HG03354 (cell line): ENCODE results near the gene KRT81.
"Not testable (repeated sequence)": the region's sequence is repeated elsewhere in the genome, so short reads cannot be mapped to it uniquely, and the experiment has no call there.

ENCODE experiments used
- ATAC-seq: cut with Tn5 transposase; IDR thresholded peaks from one replicate; pipeline ENCODE4 v1.9.1; 2021; ENCODE audit warnings: mild to moderate bottlenecking; ENCODE audit not compliant: unreplicated experiment, poor library complexity, severe bottlenecking

The KRT81 gene

GRCh38 chr12:52257074-52257551 is 34.2 kb downstream of the KRT81 start:
- no peak for ATAC-seq

- ATAC-seq: no peak
Measured at GRCh38 chr12:52256584-52256935, 34.8 kb downstream of the KRT81 start.

- no peak for ATAC-seq
Measured at GRCh38 chr12:52255926-52256583, 35.3 kb downstream of the KRT81 start.

- ATAC-seq: no peak
Measured at GRCh38 chr12:52254965-52255751, 36.2 kb downstream of the KRT81 start.

- ATAC-seq: no peak
Measured at GRCh38 chr12:52254180-52254964, 37.0 kb downstream of the KRT81 start.

- no peak for ATAC-seq
Measured at GRCh38 chr12:52253391-52254179, 37.7 kb downstream of the KRT81 start.

- no peak for ATAC-seq
Measured at GRCh38 chr12:52252728-52253343, 38.5 kb downstream of the KRT81 start.

GRCh38 chr12:52252175-52252615 is 39.1 kb downstream of the KRT81 start:
- not testable (repeated sequence) for ATAC-seq

- ATAC-seq: no peak
Measured at GRCh38 chr12:52251367-52252051, 39.8 kb downstream of the KRT81 start.

GRCh38 chr12:52250048-52250990 is 41.0 kb downstream of the KRT81 start:
- ATAC-seq: no peak

GRCh38 chr12:52249511-52250047 is 41.8 kb downstream of the KRT81 start:
- ATAC-seq: no peak

GRCh38 chr12:52248541-52249461 is 42.5 kb downstream of the KRT81 start:
- ATAC-seq: no peak

GRCh38 chr12:52247622-52248540 is 43.5 kb downstream of the KRT81 start:
- no peak for ATAC-seq

- ATAC-seq: no peak
Measured at GRCh38 chr12:52246720-52247621, 44.4 kb downstream of the KRT81 start.
